Stimulated activated effector memory CD8-positive, alpha-beta T cell treated with anti-CD3 and anti-CD28 coated beads, Interleukin-12 subunit alpha, Interleukin-12 subunit beta, amount 100 ng/mL, for 72 hours (primary cell): ENCODE measurements around the gene SAMD10.
"Not testable (repeated sequence)": the region's sequence is repeated elsewhere in the genome, so short reads cannot be mapped to it uniquely, and the experiment has no call there.

ENCODE experiments used
- ATAC-seq: fragments of 150-1000 bp; cut with Tn5 transposase; 2 replicates; pipeline ENCODE4 v1.10.0; 2021
- DNase-seq, 2 donors: peaks; one replicate each; pipeline ENCODE4 v3.0.0; 2021 to 2022; ENCODE audit warnings: low spot score in 2 of 2
- H3K27ac Mint-ChIP-seq: one replicate; pipeline ENCODE4 v1.8.0; 2022; ENCODE audit warnings: mild to moderate bottlenecking, mixed read lengths
- H3K36me3 Mint-ChIP-seq: one replicate; pipeline ENCODE4 v1.8.0; 2022; ENCODE audit warnings: mild to moderate bottlenecking, mixed read lengths
- H3K4me1 Mint-ChIP-seq: one replicate; pipeline ENCODE4 v1.8.0; 2022; ENCODE audit warnings: mixed read lengths
- H3K4me3 Mint-ChIP-seq: one replicate; pipeline ENCODE4 v1.8.0; 2022; ENCODE audit warnings: mild to moderate bottlenecking, mixed read lengths
- H3K9me3 Mint-ChIP-seq: one replicate; pipeline ENCODE4 v1.8.0; 2022; ENCODE audit warnings: mixed read lengths

SAMD10 gene

GRCh38 chr20:63934271-63935068 is 45.0 kb downstream of the SAMD10 start:
- DNase-seq: no peak
- ATAC-seq: no peak
- Mint-ChIP-seq H3K36me3 (peaks cover 83% of the 10 kb centered on the region), H3K27ac (peak overlapping the region; percentile 37), H3K4me1 (peaks cover 7% of the 10 kb centered on the region), H3K4me3 (no peak overlapping the region), H3K9me3 (no peaks in the 10 kb centered on the region)

GRCh38 chr20:63933646-63934045 is 45.8 kb downstream of the SAMD10 start:
- Mint-ChIP-seq H3K4me1 (peaks cover 7% of the 10 kb centered on the region), H3K36me3 (peaks cover 91% of the 10 kb centered on the region), H3K27ac (no peak overlapping the region), H3K4me3 (no peak overlapping the region), H3K9me3 (no peaks in the 10 kb centered on the region)
- DNase-seq (no peak), ATAC-seq (no peak)

- ATAC-seq: no peak
- Mint-ChIP-seq H3K4me3 (no peak overlapping the region), H3K36me3 (peaks cover 94% of the 10 kb centered on the region), H3K27ac (no peak overlapping the region), H3K9me3 (no peaks in the 10 kb centered on the region), H3K4me1 (peaks cover 7% of the 10 kb centered on the region)
- DNase-seq: no peak
These were observed 46.8 kb downstream of the SAMD10 start for GRCh38 chr20:63932606-63933160.

GRCh38 chr20:63931735-63932134 is 47.7 kb downstream of the SAMD10 start:
- H3K4me1 Mint-ChIP-seq: peaks cover 7% of the 10 kb centered on the region
- no peaks in the 10 kb centered on the region for H3K9me3 Mint-ChIP-seq
- H3K36me3 Mint-ChIP-seq: peaks cover 94% of the 10 kb centered on the region
- no peak overlapping the region for H3K27ac Mint-ChIP-seq
- ATAC-seq (no peak), DNase-seq (no peak)
- H3K4me3 Mint-ChIP-seq: no peak overlapping the region

- no peak overlapping the region for H3K4me3 Mint-ChIP-seq
- peak overlapping the region; percentile 72 for H3K27ac Mint-ChIP-seq
- no peak for DNase-seq
- no peaks in the 10 kb centered on the region for H3K9me3 Mint-ChIP-seq
- peaks cover 93% of the 10 kb centered on the region for H3K36me3 Mint-ChIP-seq
- peaks cover 12% of the 10 kb centered on the region for H3K4me1 Mint-ChIP-seq
- ATAC-seq: no peak
These were observed 48.4 kb downstream of the SAMD10 start for GRCh38 chr20:63930971-63931553.

- not testable (repeated sequence) for H3K27ac Mint-ChIP-seq, H3K4me3 Mint-ChIP-seq, H3K4me1 Mint-ChIP-seq, H3K9me3 Mint-ChIP-seq, DNase-seq, ATAC-seq
- H3K36me3 Mint-ChIP-seq: peaks cover 87% of the 10 kb centered on the region
These were observed 50.0 kb downstream of the SAMD10 start for GRCh38 chr20:63929473-63929883.

- ATAC-seq: no peak
- H3K27ac Mint-ChIP-seq: no peak overlapping the region
- no peak for DNase-seq
- no peak overlapping the region for H3K4me3 Mint-ChIP-seq
- peaks cover 4% of the 10 kb centered on the region for H3K4me1 Mint-ChIP-seq
- H3K36me3 Mint-ChIP-seq: peaks cover 85% of the 10 kb centered on the region
- H3K9me3 Mint-ChIP-seq: no peaks in the 10 kb centered on the region
These were observed 50.4 kb downstream of the SAMD10 start for GRCh38 chr20:63929071-63929470.

- no peak overlapping the region for H3K27ac Mint-ChIP-seq
- no peaks in the 10 kb centered on the region for H3K9me3 Mint-ChIP-seq
- ATAC-seq (no peak), DNase-seq (no peak)
- H3K4me1 Mint-ChIP-seq: peaks cover 4% of the 10 kb centered on the region
- H3K36me3 Mint-ChIP-seq: peaks cover 81% of the 10 kb centered on the region
- no peak overlapping the region for H3K4me3 Mint-ChIP-seq
These were observed 53.1 kb downstream of the SAMD10 start for GRCh38 chr20:63926298-63926697.

- no peaks in the 10 kb centered on the region for H3K9me3 Mint-ChIP-seq
- ATAC-seq (no peak), DNase-seq (no peak)
- no peak overlapping the region for H3K27ac Mint-ChIP-seq
- H3K36me3 Mint-ChIP-seq: peaks cover 71% of the 10 kb centered on the region
- H3K4me1 Mint-ChIP-seq: peaks cover 4% of the 10 kb centered on the region
- no peak overlapping the region for H3K4me3 Mint-ChIP-seq
These were observed 55.2 kb downstream of the SAMD10 start for GRCh38 chr20:63924241-63924640.
